AG09319 (cell line): ENCODE data around the gene PCDHGC3.

ENCODE experiments used
- DNase-seq: peaks from one replicate; pipeline ENCODE4 v3.0.0-alpha.2; 2010; ENCODE audit warnings: low read depth; ENCODE audit errors: extremely low read depth
- TF ChIP-seq, protein P1 (sequence below): IDR thresholded peaks from 2 replicates; pipeline ENCODE4 v1.5.1; 2011; ENCODE audit warnings: low read depth, mild to moderate bottlenecking, inconsistent platforms, low read length, moderate library complexity

PCDHGC3 gene

DNA sequence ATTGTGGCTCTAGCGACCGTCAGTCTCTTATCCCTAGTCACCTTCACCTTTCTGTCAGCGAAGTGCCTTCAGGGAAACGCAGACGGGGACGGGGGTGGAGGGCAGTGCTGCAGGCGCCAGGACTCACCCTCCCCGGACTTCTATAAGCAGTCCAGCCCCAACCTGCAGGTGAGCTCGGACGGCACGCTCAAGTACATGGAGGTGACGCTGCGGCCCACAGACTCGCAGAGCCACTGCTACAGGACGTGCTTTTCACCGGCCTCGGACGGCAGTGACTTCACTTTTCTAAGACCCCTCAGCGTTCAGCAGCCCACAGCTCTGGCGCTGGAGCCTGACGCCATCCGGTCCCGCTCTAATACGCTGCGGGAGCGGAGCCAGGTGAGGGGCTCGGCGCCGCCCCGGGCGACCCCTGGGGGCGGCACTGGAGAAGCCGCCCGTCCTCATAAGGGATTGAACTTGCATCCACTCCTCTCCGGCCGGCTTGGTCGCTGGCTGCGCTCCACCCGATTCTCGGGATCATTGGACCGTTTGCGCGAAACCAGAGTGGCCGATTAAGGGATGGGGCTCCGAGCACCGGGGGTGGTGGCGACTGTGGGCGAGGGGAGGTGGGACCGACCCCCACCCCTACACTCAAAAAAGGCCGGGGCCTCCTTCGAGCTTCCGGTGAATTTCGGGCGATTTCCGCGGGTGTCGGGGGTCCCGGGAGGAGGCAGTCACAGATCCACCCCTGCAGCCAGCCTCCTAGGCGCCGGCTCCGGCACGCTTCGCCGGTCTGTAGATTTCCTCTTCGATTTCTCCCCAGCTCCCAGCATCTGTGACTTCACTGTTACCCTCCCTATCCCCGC, 15.8 kb downstream of the PCDHGC3 start:
- TF ChIP-seq, protein P1, sequence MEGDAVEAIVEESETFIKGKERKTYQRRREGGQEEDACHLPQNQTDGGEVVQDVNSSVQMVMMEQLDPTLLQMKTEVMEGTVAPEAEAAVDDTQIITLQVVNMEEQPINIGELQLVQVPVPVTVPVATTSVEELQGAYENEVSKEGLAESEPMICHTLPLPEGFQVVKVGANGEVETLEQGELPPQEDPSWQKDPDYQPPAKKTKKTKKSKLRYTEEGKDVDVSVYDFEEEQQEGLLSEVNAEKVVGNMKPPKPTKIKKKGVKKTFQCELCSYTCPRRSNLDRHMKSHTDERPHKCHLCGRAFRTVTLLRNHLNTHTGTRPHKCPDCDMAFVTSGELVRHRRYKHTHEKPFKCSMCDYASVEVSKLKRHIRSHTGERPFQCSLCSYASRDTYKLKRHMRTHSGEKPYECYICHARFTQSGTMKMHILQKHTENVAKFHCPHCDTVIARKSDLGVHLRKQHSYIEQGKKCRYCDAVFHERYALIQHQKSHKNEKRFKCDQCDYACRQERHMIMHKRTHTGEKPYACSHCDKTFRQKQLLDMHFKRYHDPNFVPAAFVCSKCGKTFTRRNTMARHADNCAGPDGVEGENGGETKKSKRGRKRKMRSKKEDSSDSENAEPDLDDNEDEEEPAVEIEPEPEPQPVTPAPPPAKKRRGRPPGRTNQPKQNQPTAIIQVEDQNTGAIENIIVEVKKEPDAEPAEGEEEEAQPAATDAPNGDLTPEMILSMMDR = no peak
- no peak for DNase-seq

DNA sequence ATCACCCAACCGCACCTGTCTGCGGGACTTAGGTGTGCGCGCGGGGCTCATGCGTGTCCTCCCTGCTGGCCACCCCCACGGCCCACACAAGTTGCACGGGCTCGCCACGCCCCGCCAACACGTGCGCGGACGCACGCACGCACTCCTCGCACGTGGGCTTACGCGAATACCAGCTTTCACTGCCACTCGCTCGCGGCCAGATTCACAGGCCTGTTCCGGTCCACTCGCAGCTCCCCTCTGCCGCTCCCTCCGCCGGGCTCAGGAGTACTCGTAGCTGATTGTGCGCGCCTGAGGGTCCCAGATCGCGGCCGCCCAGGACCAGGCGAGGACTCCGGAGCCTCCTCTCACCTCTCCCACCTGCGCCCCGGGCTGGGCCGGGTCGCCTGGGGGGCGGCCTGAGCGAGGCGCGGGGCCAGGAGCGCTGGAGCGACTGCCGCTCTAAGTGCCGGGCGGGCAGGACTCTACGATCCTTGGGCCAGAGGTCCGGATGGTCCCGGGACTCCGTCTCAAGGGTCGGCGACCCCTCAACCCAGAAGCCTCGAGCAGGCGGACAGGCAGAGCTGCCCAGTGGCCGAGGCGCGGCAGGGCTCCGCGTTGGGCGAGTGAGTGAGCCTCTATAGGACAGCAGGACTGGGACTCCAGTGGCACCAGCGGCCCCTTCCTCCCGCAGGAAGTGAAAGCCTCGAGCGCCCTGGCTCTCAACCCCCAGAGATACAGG, 16.6 kb downstream of the PCDHGC3 start:
- no peak for DNase-seq

DNA sequence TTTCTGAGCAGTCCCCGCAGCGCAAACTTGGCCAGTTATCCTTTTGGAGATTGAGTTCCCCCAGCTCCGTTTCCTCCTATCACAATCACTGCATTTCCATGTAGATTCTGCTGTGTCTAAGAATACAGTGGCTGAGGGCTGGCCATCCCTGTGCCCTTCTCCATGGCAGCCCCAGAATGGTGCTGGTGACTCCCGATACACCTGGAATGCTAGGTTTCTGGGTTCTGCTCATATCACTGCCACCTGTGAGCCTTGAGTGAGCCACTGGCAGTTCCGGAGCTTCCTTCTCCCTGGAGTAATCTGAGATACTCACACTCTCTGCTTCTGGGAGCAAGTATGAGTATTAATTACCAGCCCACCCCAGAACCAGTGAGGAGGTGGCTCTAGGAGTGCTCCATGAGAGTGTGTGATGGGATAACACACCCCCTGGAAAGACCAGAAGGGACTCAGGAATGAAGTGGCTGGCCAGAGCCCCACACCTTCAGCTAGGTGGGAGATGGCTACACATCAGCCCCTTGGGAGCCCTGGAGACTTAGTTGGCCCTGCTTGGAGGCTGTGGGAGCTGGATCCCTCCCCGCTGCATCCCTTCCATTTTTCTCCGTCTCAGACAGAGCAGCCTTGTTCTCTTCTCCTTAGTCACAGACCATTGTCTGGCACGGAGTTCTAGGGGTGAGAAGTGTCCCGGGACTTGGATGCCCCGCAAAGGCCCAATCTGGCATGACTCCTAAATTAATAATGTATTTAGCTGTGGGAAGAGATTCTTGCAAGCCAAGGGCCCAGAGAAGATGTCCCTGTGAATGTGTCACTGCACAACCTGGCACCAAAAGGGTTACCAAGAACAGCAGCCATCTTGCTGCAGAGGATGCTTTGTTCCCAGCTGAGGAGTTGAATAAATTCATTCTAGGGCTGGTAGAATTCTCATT, 18.0 kb downstream of the PCDHGC3 start:
- no peak for DNase-seq
- TF ChIP-seq, protein P1 = no peak

More for the DNA sequence above, 16.6 kb downstream of the PCDHGC3 start:
- TF ChIP-seq, protein P1 = no peak

DNA sequence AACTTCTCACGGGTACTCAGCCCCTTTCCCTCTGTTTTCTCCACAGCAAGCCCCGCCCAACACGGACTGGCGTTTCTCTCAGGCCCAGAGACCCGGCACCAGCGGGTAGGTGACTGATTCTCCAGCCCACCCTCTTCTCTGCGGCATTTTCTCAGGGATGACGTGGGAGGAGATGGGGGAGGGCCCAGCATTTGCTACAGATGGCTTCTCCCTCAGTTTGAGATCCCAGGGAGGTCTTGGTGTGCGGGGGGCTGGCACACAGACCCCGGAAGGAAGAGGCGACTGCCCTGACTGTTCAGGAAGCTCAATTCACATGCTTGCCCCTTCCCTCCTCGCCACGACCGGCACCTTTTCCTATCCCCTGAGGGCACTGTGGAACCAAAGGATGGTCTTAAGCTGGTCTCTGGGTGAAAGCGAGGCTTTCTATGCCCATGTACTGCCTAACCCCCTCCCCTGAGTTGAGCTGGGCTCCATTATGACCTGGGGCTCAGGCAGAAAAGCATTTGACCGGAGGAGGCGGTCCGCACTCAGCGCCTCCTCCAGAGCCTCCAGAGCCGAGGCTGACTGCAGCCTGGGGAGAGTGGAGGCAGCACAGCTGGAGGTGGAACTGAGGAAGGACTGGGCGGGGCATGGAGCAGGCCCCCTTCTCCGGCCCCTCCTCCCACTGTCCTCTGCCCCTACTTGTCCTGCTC, 19.1 kb downstream of the PCDHGC3 start:
- TF ChIP-seq, protein P1 = no peak
- DNase-seq = no peak

DNA sequence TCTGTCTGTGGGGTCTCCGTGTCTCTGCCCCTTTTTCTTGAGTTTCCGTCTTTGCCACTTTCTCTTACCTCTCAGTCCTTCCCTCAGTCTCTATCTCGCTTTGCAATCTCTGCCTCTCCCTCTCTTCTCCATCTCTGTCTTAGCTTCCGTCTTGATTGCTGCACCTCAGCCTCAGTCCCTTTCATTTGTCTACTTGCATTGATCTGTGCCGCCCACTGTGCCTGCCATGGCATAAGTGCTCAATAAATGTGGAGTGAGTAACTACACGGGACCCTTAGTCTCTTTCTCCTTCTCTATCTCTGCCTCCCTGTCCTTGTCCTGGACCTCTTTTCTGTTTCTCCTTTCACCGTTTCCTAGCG, 19.7 kb downstream of the PCDHGC3 start:
- no peak for DNase-seq
- TF ChIP-seq, protein P1 = no peak

DNA sequence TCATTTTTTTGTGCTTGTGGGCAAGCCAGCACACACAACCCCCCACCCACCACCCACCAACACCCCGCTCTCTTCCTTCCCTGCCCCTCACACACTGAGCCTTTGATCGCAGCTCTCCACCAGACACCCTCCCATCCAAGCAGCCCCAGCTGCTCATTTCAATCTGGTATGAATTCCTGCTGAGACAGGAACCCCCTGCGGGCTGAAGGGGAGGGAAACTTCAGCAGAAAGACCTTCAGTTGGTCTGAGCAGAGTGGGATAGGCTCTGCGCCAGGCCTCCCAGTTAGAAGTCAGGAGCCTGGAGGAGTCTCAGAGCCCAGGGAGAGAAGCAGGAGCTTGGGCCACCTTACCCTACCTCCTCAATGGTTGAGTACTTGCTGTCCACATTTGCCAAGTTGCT, 20.3 kb downstream of the PCDHGC3 start:
- TF ChIP-seq, protein P1 = no peak
- DNase-seq = no peak
